SHP77 treated with DMSO at 0.1 percent for 48 hours (cell line): ENCODE results near the gene TNNI3.
"Not testable (repeated sequence)": the region's sequence is repeated elsewhere in the genome, so short reads cannot be mapped to it uniquely, and the experiment has no call there.

ENCODE experiments used
- DNase-seq: peaks from one replicate; lab custom pipeline; 2025; lab: John Stamatoyannopoulos, UW

TNNI3 gene

GRCh38 chr19:55113570-55114039 is 43.9 kb downstream of the TNNI3 start:
- no peak for DNase-seq

- no peak for DNase-seq
These were observed 44.6 kb downstream of the TNNI3 start for GRCh38 chr19:55112777-55113569.

DNA sequence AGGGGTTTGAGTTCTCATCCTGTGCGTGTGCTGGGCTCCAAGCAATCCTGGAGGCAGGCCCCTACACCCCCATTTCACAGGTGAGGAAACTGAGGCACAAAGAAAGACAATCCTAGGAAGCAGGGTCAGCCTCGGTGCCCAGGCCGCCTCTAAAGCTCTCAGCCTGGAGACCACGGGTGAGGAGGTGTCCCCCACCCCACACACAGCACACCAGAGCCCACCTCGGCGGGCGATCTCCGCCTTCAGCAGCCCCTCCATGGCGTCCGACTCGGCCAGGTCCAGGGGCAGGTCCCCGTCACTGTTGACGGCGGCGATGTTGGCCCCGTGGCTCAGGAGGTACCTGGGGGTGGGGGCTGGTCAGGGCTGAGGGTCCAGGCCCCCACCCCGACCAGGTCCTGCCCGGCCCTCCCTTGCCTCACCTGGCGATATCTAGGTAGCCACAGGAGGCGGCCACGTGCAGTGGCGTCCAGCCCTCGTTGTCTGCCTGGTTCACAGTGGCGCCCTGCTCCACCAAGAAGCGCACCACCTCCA is 45.2 kb downstream of the TNNI3 start:
- DNase-seq, result no peak

- no peak for DNase-seq
These were observed 46.2 kb downstream of the TNNI3 start for GRCh38 chr19:55111238-55111831.

DNA sequence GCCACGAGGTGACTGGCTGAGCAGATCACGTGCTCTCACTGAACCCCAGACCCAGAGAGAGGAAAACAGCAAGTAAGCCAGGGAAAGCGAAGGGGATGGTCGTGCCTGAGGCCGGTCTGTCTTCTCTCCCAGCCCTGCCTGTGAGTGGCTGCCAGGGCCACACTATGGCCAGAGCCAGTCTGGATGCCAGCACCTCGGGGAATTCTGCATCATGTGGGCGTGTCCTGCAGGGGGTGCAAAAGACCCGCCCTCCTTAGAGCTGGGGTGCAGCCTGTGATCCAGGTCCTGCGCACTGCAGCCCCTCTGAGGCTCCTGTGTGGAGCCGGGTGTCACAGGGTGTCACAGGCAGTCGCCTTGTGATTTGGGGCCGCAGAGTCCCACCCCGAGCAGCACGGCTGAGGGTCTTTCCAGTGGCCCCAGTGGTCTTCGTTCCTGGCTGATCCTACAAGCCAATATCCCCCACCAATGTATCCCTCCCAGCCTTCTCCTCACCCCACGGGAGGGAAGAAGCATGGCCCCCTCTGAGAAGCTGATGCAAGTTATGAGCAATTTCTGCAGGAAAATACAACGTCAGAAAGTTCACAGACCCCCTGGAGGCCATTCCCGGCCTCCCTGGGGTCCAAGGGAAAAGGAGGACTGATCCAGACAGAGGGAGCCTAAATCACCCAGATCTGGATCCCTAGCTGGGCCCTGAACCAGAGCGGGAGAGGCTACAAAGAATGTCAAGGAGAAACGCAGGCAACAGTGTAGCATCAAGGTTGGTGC is 47.8 kb downstream of the TNNI3 start:
- no peak for DNase-seq

DNA sequence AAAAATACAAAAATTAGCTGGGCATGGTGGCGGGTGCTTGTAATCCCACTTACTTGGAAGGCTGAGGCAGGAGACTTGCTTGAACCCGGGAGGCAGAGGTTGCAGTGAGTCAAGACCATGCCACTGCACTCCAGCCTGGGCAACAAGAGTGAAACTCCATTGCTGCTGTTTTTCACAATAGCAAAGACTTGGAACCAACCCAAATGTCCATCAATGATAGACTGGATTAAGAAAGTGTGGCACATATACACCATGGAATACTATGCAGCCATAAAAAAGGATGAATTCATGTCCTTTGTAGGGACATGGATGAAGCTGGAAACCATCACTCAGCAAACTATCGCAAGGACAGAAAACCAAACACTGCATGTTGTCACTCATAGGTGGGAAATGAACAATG is 50.3 kb downstream of the TNNI3 start:
- not testable (repeated sequence) for DNase-seq

GRCh38 chr19:55106591-55106990 is 50.9 kb downstream of the TNNI3 start:
- DNase-seq, result no peak

DNA sequence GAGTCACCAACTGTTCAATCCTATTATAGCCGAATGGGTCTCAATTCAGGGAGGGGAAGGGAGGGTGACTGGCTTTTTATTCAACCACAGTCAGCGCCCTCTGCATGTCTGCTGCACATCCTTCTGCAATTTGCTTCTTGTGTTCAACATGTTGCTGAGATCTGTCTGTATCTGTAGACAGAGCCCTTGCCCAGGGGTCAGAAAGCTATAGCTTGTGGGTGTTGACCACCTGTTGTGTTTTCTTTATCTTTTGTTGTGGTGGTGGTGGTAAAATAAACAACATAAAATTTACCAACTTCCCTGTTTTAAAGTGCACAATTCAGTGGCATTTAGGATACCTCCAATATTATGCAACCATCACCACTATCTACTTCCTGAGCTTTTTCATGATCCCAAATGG is 52.3 kb downstream of the TNNI3 start:
- DNase-seq, result no peak

- DNase-seq, result no peak
These were observed 54.3 kb downstream of the TNNI3 start for GRCh38 chr19:55103190-55103589.
